PC-3 (cell line): Measurements from ENCODE around the gene SRGAP2B.
"Not testable (repeated sequence)": the region's sequence is repeated elsewhere in the genome, so short reads cannot be mapped to it uniquely, and the experiment has no call there.

Experiments
- EZH2 ChIP-seq: fragments of 300-600 bp; sonication (generic); IDR thresholded peaks from one replicate; pipeline ENCODE4 v1.6.1; 2017; ENCODE audit warnings: antibody characterized with exemption, mild to moderate bottlenecking, low read length; ENCODE audit not compliant: unreplicated experiment
- EZH2phosphoT487 ChIP-seq: fragments of 300-600 bp; sonication (generic); IDR thresholded peaks from 2 replicates; pipeline ENCODE4 v1.6.1; 2018; ENCODE audit warnings: mild to moderate bottlenecking, antibody characterized with exemption, low read length, borderline replicate concordance
- TF ChIP-seq, protein P1 (sequence below): fragments of 300-600 bp; sonication (generic); conservative IDR thresholded peaks from 2 replicates; pipeline ENCODE4 v1.5.1; 2017; ENCODE audit warnings: antibody characterized with exemption, low read depth, mild to moderate bottlenecking, low read length

DNA sequence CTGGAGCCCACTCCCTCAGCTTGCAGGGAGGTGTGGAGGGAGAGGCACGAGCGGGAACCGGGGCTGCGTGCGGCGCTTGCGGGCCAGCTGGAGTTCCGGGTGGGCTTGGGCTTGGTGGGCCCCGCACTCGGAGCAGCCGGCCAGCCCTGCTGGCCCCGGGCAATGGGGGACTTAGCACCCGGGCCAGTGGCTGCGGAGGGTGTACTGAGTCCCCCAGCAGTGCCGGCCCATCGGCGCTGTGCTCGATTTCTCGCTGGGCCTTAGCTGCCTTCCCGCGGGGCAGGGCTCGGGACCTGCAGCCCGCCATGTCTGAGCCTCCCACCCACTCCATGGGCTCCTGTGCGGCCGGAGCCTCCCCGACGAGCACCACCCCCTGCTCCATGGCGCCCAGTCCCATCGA is 104.5 kb downstream of the SRGAP2B start:
- TF ChIP-seq, protein P1, sequence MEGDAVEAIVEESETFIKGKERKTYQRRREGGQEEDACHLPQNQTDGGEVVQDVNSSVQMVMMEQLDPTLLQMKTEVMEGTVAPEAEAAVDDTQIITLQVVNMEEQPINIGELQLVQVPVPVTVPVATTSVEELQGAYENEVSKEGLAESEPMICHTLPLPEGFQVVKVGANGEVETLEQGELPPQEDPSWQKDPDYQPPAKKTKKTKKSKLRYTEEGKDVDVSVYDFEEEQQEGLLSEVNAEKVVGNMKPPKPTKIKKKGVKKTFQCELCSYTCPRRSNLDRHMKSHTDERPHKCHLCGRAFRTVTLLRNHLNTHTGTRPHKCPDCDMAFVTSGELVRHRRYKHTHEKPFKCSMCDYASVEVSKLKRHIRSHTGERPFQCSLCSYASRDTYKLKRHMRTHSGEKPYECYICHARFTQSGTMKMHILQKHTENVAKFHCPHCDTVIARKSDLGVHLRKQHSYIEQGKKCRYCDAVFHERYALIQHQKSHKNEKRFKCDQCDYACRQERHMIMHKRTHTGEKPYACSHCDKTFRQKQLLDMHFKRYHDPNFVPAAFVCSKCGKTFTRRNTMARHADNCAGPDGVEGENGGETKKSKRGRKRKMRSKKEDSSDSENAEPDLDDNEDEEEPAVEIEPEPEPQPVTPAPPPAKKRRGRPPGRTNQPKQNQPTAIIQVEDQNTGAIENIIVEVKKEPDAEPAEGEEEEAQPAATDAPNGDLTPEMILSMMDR: not testable (repeated sequence)
- TF ChIP-seq EZH2, EZH2phosphoT487: not testable (repeated sequence)
